Calu3 (cell line): ENCODE results near the gene RGS12. TPM values are rescaled to one million over a fixed set of nuclear protein-coding genes. Genes with fewer than 3 reads are reported as not detected.

Experiments
- BruUV-seq: library from RNA; stranded (reverse); fragments of 400-500 nt; replicated peaks from 2 replicates; lab custom pipeline; 2021; lab: Mats Ljungman, UMichigan
- CTCF ChIA-PET: fragments of 300-600 bp; sonication (Branson Sonifier 250); formaldehyde crosslinking; loops from one replicate; lab custom pipeline; 2022; ENCODE audit warnings: antibody characterized with exemption; lab: Charles Lee
- DNase-seq: peaks from one replicate; pipeline ENCODE4 v3.0.0; 2022
- H3K27ac Mint-ChIP-seq: one replicate; pipeline ENCODE4 v1.8.0; 2022; ENCODE audit warnings: mixed read lengths; ENCODE audit not compliant: unreplicated experiment
- H3K27me3 Mint-ChIP-seq: one replicate; pipeline ENCODE4 v1.8.0; 2022; ENCODE audit warnings: mixed read lengths; ENCODE audit not compliant: unreplicated experiment
- H3K36me3 Mint-ChIP-seq: one replicate; pipeline ENCODE4 v1.8.0; 2022; ENCODE audit warnings: mild to moderate bottlenecking, moderate library complexity, mixed read lengths; ENCODE audit not compliant: insufficient read depth, unreplicated experiment
- H3K4me1 Mint-ChIP-seq: one replicate; pipeline ENCODE4 v1.8.0; 2022; ENCODE audit warnings: mild to moderate bottlenecking, low read depth, mixed read lengths; ENCODE audit not compliant: unreplicated experiment
- H3K4me3 Mint-ChIP-seq: one replicate; pipeline ENCODE4 v1.8.0; 2022; ENCODE audit warnings: mild to moderate bottlenecking, low read depth, moderate library complexity, mixed read lengths; ENCODE audit not compliant: unreplicated experiment
- H3K9me3 Mint-ChIP-seq: one replicate; pipeline ENCODE4 v1.8.0; 2022; ENCODE audit warnings: low read depth, mixed read lengths; ENCODE audit not compliant: unreplicated experiment
- CTCF ChIP-seq: fragments of 200-600 bp; IDR thresholded peaks from one replicate; pipeline ENCODE4 v1.8.0; 2022; ENCODE audit warnings: antibody characterized with exemption; ENCODE audit not compliant: unreplicated experiment
- intact Hi-C: fragments of 100-400 bp; cut with micrococcal nuclease; formaldehyde crosslinking; loops from one replicate; pipeline ENCODE4 v1.10.0; 2022; ENCODE audit not compliant: unreplicated experiment
- total RNA-seq: library from RNA; stranded (reverse); gene quantifications from 2 replicates; pipeline ENCODE4 v1.2.3, GENCODE V29; 2022

The RGS12 gene
- total RNA-seq, 1 experiment from 2014 or later = 13.9 TPM

- H3K27ac Mint-ChIP-seq = no peak overlapping the region
- TF ChIP-seq CTCF = no peak
- no peaks in the 10 kb centered on the region for H3K9me3 Mint-ChIP-seq
- DNase-seq = no peak
- H3K36me3 Mint-ChIP-seq = peaks cover 16% of the 10 kb centered on the region
- peaks cover 21% of the 10 kb centered on the region for H3K27me3 Mint-ChIP-seq
- H3K4me1 Mint-ChIP-seq = peaks cover 8% of the 10 kb centered on the region
- CTCF ChIA-PET = no interaction called here
- intact Hi-C loops = no loop called here
- no peak overlapping the region for H3K4me3 Mint-ChIP-seq
- no TSS peak for BruUV-seq
These were observed 4.8 kb upstream of the RGS12 start for GRCh38 chr4:3287972-3288570.

- no peak overlapping the region for H3K4me3 Mint-ChIP-seq
These were observed 4.2 kb upstream of the RGS12 start for GRCh38 chr4:3288571-3289094.

GRCh38 chr4:3290476-3290875 is 2.3 kb upstream of the RGS12 start:
- intact Hi-C loops = no loop called here
- H3K4me1 Mint-ChIP-seq = peaks cover 20% of the 10 kb centered on the region
- CTCF ChIA-PET = no interaction called here

More at GRCh38 chr4:3288571-3289094, 4.2 kb upstream of the RGS12 start:
- Mint-ChIP-seq H3K27me3 (peaks cover 15% of the 10 kb centered on the region), H3K27ac (no peak overlapping the region), H3K36me3 (peaks cover 20% of the 10 kb centered on the region), H3K9me3 (no peaks in the 10 kb centered on the region), H3K4me1 (peaks cover 14% of the 10 kb centered on the region)
- CTCF ChIA-PET = no interaction called here
- no peak for DNase-seq
- intact Hi-C loops = no loop called here
- TF ChIP-seq CTCF = no peak
- BruUV-seq = no TSS peak

GRCh38 chr4:3290889-3291321 is 1.9 kb upstream of the RGS12 start:
- CTCF ChIA-PET = interaction anchor here (1.1 kb wide), 1 partner anchor 88 kb away, joined by 4 read pairs; no protein-coding TSS in a partner anchor
- peaks cover 14% of the 10 kb centered on the region for H3K27me3 Mint-ChIP-seq
- no TSS peak for BruUV-seq
- intact Hi-C loops = no loop called here
- no peak overlapping the region for H3K4me3 Mint-ChIP-seq
- no peak for TF ChIP-seq CTCF
- H3K36me3 Mint-ChIP-seq = peaks cover 21% of the 10 kb centered on the region
- H3K9me3 Mint-ChIP-seq = no peaks in the 10 kb centered on the region
- no peak for DNase-seq
- H3K4me1 Mint-ChIP-seq = peaks cover 20% of the 10 kb centered on the region
- H3K27ac Mint-ChIP-seq = no peak overlapping the region

More at GRCh38 chr4:3290476-3290875, 2.3 kb upstream of the RGS12 start:
- no peak for DNase-seq
- BruUV-seq = no TSS peak
- TF ChIP-seq CTCF = no peak
- H3K36me3 Mint-ChIP-seq = peaks cover 21% of the 10 kb centered on the region
- H3K9me3 Mint-ChIP-seq = no peaks in the 10 kb centered on the region
- no peak overlapping the region for H3K4me3 Mint-ChIP-seq
- H3K27ac Mint-ChIP-seq = no peak overlapping the region
- H3K27me3 Mint-ChIP-seq = peaks cover 14% of the 10 kb centered on the region
